Activated CD8-positive, alpha-beta memory T cell treated with anti-CD3 and anti-CD28 coated beads, Interleukin-2, amount 50 U/mL, for 4 hours (primary cell): ENCODE data around the gene PRKAR2B.
"Not testable (repeated sequence)": the region's sequence is repeated elsewhere in the genome, so short reads cannot be mapped to it uniquely, and the experiment has no call there.

Experiments used
- DNase-seq: peaks from one replicate; pipeline ENCODE4 v3.0.0-alpha.2; 2020

PRKAR2B gene

DNA sequence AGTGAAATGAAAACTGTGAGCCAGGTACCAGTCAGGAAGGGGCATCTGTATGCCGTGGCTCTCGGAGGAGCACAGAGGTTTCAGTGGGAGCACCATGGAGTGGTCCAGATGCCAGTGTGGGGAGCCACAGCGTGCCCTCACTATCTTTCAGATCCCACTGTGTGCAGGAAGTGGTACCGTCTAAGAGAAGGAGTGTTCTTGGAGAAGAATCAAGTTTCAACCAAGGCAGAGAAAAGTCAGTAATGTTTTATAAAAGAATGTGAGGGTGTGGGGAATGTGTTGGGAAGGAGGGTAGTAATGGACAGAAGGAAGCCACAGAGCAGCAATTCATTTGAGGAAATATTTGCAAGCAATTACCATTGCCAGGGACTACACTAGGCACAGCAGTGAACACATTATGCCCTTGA lies 35.6 kb downstream of the PRKAR2B start:
- no peak for DNase-seq

DNA sequence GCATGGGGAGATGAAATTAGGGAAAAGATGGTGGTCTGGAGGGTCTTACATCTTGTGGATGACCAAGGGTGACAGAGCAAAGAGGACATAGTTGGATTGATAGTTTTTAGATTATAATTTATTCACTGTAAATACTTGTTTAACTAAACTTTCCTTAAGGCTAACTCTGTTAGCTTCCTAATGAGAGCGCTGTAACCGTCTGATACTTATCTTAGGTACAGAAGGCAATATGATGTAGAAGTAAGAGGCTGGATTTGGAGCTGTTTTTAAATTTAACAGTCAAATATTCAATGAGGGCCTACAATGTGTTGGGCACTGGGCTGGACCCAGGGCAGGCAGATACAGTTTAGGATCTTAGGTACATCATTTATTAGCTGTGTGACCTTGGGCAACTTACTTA lies 36.0 kb downstream of the PRKAR2B start:
- no peak for DNase-seq

GRCh38 chr7:107085180-107085579 lies 40.7 kb downstream of the PRKAR2B start:
- no peak for DNase-seq

DNA sequence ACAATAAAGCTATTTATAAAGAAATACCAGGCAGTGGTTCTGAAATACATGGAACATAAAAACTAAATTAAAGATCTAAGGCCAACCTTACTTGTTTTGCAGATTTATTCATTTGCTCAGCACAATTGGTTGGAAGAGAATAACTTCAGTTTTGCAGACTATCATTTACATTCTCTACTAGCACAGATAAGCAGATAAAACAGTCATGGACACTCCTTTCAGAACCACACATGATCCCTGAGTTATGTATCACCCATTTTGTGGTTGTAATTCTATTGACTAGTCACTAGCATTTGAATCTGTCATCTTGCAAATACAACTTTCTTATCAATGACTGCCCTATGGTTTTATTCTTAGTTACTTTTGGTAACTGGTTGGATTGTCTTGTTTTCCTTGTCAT lies 45.1 kb downstream of the PRKAR2B start:
- DNase-seq, result no peak

DNA sequence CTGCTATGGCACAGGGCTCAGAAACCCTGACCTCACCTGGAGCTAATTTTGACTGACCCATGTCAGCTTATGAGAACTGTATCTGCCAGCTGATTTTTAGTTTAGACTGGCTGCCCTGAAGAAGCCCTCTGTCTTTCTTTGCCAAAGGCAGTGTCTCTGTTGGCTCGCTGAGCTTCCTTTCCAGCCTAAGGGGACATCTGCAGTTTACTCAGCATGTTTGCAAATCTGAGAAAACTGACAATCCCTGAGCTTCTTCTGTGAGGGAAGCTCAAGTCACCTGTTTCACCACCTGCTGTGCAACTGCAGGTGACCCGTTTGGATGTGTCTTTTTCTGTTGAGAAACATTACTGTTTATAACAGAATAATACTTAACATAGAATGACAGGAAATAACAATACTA lies 46.0 kb downstream of the PRKAR2B start:
- DNase-seq, result no peak

GRCh38 chr7:107091306-107091705 lies 46.8 kb downstream of the PRKAR2B start:
- no peak for DNase-seq

- DNase-seq, result not testable (repeated sequence)
Measured at GRCh38 chr7:107093671-107094070, 49.2 kb downstream of the PRKAR2B start.

- not testable (repeated sequence) for DNase-seq
Measured at GRCh38 chr7:107099154-107099553, 54.6 kb downstream of the PRKAR2B start.

DNA sequence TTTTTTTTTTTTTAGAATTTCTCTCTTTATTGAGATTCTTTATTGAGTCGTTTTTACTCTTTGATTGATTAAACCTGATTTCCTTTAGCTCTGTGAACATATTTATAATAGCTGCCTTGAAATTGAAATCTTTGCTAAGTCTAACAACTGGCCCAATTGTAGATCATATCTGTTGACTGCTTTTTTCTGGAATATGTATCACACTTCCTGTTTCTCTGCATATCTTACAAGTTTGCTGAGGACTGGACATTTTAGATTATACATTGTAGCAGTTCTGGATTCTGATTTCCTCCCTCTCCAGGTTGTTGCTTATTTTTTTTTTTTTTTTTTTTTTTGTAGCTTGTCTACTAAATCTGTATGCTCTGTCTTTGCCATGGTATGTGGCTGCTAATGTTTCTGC lies 56.3 kb downstream of the PRKAR2B start:
- DNase-seq, result no peak

DNA sequence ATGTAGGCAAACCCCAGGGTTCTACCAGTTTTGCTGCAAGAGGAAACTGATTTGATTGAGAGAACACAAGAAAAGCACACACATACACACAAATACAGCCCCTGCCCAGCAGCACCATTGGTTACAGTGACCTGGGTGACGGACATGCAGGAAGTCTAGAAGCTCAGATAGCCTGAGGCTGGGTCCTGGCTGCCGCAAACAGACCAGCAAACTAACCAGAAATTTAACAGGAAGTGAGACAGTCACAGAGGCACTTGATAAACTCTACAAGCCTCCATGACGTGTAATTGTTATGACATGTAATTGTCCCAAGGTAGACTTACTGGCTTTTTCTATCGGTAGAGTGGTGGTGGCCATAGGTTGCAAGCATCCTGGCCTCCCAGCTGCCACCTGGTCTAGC lies 58.9 kb downstream of the PRKAR2B start:
- no peak for DNase-seq

- no peak for DNase-seq
Measured at GRCh38 chr7:107104801-107105200, 60.3 kb downstream of the PRKAR2B start.

DNA sequence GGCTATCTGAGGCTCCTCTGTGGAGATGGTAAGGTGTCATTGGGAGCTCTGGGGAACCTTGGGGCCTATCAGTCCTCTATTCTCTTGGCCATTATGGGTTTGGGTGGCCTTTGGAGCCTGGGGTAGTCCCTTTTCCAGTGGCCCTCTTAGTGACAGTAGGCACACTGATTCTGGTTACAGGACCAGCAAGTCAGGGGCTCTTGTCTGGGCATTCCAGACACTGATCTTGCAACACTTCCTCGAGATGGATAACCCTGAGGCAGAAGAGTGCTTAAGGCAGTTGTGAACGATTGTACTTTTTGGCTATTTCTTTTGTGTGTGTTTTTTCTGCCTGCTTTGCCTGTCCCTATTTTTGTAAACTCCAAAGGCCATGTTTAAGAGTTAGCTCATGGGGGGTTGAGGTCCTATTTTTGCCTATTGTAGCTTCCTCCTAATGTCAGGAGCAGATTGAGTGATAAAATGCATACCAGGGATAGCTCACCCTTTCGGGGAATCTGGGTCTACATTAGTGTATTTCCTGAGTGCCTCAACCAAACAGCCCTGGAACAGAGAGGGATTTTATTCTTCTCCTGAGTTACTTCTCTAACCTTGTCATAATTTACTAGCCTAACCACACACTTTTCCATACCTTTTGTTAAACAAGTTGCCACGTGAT lies 61.2 kb downstream of the PRKAR2B start:
- DNase-seq, result no peak

DNA sequence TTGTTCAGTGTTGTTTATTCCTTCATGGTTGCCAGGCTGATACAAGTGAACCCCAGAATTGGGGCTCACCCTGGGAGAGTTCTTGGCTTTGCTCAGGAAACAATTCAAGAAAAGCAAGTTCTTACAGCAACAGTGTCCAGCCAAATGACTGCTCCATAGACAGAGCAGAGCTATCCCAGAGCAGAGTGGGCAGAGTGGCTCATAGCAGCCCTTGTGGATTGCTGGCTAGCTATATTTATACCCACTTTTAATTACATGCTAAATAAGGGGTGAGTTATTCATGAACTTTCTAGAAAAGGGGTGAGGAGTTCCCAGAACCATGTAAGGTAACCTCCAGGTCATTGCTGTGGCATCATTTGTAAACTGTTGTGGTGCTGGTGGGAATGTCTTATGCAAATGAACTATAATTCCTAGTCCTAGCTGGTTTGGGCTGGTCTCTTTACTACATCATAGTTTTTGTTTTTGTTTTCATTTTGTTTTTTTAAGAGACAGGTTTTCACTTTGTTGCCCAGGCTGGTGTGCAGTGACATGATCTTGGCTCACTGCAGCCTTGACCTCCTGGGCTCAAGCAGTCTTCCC lies 64.4 kb downstream of the PRKAR2B start:
- no peak for DNase-seq

DNA sequence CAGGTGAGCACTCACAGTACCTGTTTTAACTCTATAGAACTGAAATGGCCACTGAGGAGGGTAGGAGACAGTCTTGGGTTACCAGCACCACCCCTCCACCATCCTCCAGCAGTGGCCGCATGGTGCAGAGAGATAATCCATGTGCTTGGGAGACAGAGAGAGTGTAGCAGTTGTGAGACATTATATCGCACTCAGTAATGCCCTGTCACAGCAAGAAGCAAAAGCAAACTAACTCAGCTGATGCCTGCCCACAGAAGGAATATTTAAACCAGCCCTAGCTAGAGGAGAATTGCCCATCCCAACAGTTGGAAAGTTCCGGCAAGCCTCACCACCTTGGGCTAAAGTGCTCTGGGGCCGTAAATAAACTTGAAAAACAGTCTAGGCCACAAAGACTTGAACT lies 65.5 kb downstream of the PRKAR2B start:
- no peak for DNase-seq

- DNase-seq, result no peak
Measured at GRCh38 chr7:107111196-107111595, 66.7 kb downstream of the PRKAR2B start.

GRCh38 chr7:107113866-107114265 lies 69.4 kb downstream of the PRKAR2B start:
- no peak for DNase-seq

GRCh38 chr7:107115114-107115513 lies 70.6 kb downstream of the PRKAR2B start:
- no peak for DNase-seq

GRCh38 chr7:107115762-107116540 lies 71.4 kb downstream of the PRKAR2B start:
- DNase-seq, result no peak

- DNase-seq, result no peak
Measured at GRCh38 chr7:107118109-107118900, 73.8 kb downstream of the PRKAR2B start.

DNA sequence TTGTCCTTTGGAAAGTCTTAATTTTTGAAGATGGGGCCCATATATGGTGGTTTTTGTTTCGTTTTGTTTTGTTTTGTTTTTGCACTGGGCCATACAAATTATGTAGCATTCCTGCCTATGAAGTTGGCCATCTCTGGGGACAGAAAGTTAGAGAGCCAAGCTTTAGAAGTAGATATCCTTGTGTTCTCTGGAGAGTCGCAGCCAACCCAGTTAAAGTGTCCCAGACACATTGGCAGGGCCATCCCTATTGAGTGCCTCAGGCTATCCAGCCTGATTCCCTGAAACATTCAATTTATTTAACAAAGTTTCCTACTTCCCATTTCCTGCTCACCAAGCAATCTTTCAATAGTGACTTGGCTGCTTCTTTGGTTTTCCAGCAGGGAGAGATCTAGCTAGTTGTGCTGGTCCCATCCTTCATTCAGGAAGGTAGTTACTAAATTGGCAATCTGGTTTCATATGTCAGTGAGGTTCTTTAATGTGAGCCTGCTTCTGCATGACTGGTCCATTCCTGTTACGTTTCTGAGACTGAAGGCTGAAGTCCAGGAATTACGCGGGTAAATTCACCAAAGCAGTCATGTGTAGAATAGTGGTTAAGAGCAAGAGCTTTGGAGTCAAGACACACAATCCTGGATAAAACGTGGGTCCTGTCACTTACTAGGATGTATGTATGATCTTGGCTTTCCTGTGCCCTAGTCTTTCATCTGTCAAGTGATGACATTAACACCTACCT lies 75.0 kb downstream of the PRKAR2B start:
- no peak for DNase-seq

GRCh38 chr7:107122486-107122911 lies 78.0 kb downstream of the PRKAR2B start:
- no peak for DNase-seq

- no peak for DNase-seq
Measured at GRCh38 chr7:107123392-107123791, 78.9 kb downstream of the PRKAR2B start.

- DNase-seq, result no peak
Measured at GRCh38 chr7:107125475-107125874, 81.0 kb downstream of the PRKAR2B start.
